Brain microvascular endothelial cell (primary cell): Measurements from ENCODE around the gene DOK4.

Experiments used
- DNase-seq: peaks from one replicate; pipeline ENCODE4 v3.0.0-alpha.2; 2020
- H3K27ac ChIP-seq: fragments of 250-450 bp; sonication (Bioruptor Pico); 2 replicates; pipeline ENCODE4 v1.5.1; 2020; ENCODE audit warnings: mild to moderate bottlenecking, moderate library complexity
- H3K27me3 ChIP-seq: fragments of 250-450 bp; sonication (Bioruptor Pico); replicated peaks from 2 replicates; pipeline ENCODE4 v1.5.1; 2020; ENCODE audit warnings: mild to moderate bottlenecking
- H3K36me3 ChIP-seq: fragments of 250-450 bp; sonication (Bioruptor Pico); replicated peaks from 2 replicates; pipeline ENCODE4 v1.5.1; 2020; ENCODE audit warnings: mild to moderate bottlenecking
- H3K4me3 ChIP-seq: 2 replicates; pipeline ENCODE4 v1.5.1; 2011; ENCODE audit warnings: low read depth, mild to moderate bottlenecking, control low read depth, low read length, moderate library complexity
- in situ Hi-C: cut with HindIII; loops from 2 replicates; pipeline ENCODE4 v1.10.0; 2017; ENCODE audit warnings: low sequenced_read_pairs, low pct_ligation_motif_present
- TF ChIP-seq, protein P1 (sequence below): IDR thresholded peaks from 2 replicates; pipeline ENCODE4 v1.5.1; 2011; ENCODE audit warnings: low read depth, mild to moderate bottlenecking, moderate library complexity, low read length, control low read depth, inconsistent platforms; ENCODE audit errors: missing control alignments

Gene DOK4

DNA sequence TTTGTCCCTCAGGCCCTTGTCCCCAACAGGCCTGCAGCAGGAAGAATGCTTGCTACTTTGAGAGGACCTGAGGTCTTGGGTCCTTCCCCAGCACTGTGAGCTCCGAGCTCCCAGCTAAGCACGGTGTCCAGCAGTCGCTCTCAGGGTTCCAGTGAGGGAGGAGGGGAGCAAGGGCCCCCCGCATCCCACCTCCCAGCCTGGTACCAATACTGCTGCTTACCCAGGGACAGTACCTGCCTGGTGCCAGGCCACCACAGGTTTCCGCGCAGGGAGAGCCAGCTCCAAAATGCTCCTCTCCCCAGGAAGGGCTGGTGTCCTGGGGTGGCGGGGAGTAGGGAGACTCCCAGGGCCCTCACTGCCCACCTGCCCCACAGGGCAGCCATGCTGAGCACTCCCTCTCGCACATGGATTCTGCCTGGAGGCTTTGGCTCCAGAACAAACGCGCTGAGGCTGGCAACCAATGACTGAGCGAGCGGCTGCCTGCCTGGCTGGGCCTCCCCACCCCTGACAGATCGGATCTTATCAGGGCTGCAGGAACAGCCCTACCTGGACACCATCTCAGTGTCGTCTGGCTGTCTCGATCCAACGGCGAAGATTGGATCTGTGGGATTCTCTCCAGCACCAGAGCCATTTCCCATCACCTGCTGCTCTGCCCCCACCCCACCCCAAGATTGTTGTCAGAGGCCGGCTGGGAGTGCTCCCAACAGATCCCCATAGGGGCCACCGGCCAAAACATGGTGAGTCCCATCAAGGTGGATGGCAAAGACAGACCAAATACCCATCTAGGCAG is 2.4 kb downstream of the DOK4 start:
- no peaks in the 10 kb centered on the region for H3K36me3 ChIP-seq
- H3K27me3 ChIP-seq = no peaks in the 10 kb centered on the region
- no peak overlapping the region for H3K4me3 ChIP-seq
- no peak for DNase-seq
- in situ Hi-C loops = no loop called here
- TF ChIP-seq, protein P1, sequence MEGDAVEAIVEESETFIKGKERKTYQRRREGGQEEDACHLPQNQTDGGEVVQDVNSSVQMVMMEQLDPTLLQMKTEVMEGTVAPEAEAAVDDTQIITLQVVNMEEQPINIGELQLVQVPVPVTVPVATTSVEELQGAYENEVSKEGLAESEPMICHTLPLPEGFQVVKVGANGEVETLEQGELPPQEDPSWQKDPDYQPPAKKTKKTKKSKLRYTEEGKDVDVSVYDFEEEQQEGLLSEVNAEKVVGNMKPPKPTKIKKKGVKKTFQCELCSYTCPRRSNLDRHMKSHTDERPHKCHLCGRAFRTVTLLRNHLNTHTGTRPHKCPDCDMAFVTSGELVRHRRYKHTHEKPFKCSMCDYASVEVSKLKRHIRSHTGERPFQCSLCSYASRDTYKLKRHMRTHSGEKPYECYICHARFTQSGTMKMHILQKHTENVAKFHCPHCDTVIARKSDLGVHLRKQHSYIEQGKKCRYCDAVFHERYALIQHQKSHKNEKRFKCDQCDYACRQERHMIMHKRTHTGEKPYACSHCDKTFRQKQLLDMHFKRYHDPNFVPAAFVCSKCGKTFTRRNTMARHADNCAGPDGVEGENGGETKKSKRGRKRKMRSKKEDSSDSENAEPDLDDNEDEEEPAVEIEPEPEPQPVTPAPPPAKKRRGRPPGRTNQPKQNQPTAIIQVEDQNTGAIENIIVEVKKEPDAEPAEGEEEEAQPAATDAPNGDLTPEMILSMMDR = no peak
- H3K27ac ChIP-seq = no peak overlapping the region

DNA sequence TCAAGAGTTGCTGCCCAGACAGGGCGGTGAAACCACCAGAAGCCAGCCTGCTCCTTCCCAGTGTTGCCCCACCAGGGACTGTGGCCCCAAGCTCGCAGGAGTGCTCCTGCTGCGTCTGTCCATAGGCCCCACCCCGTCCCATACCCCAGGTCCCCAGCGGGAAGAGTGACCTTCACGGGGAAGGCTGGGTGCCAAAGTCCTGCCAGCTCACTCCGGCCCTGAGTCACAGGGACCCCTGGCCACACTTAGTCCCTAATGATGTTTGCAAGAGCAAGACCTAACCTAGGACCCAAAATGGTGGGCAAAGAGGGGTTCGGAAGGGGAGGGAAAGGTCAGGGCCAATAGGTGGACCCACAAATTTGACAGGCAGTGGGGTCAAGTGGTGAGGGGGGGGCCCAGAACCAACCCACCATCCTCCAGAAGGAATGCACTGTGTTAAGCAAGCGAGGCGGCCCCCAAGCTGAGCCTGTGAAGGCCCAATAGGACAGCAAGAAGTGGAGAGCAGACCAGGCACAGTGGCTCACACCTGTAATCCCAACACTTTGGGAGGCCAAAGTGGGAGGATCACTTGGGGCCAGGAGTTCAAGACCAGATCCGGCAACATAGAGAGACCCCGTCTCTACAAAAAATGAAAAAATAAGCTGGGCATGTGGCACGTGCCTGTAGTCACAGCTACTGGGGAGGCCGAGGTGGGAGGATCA is 3.3 kb downstream of the DOK4 start:
- in situ Hi-C loops = no loop called here
- TF ChIP-seq, protein P1 = no peak
- no peak for DNase-seq
- Histone ChIP-seq H3K4me3 (no peak overlapping the region), H3K27me3 (no peaks in the 10 kb centered on the region), H3K36me3 (no peaks in the 10 kb centered on the region), H3K27ac (no peak overlapping the region)

DNA sequence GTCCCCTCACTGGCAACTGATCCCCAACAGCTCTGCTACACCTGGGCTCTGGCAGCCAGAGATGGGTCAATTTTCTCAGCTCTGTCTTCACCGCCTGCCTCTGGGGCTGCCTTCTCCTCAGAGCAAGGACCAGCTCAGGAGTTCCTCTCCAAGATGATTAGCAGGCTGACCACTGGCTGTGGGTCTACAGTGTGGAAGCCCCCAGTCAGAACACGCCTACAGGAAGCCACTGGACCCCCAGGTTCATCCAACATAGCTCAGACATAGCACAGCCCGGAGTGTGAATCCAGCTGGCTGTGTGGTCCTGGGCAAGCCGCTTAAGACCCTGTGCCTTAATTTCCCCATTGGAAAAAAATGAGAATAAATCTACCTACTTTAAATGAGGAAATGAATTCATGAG is 4.9 kb downstream of the DOK4 start:
- H3K4me3 ChIP-seq = no peak overlapping the region
- in situ Hi-C loops = no loop called here

DNA sequence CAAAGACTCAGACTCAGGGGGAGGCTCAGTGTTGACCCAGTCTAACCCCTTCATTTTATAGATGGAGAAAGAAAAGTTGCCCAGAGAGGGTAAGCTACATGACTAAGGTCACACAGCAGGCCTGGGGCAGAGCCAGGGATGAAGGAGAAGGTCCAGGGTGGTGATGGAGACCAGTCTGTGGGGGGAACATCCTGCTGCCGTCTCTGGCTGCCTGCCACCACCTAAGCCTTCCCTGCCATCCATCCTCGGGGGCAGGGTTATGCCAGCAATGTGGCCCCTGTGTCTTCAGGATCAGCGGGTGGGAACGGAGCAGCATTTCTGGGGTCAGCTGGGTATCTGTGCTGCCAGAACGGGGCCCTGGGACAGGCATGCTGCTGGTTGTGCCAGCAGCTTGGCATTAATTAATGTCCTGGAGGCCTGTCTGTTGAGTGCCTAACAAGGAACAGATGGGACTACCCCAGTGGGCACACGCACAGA is 5.5 kb downstream of the DOK4 start:
- Histone ChIP-seq H3K4me3 (no peak overlapping the region), H3K27me3 (no peaks in the 10 kb centered on the region), H3K27ac (no peak overlapping the region), H3K36me3 (no peaks in the 10 kb centered on the region)
- TF ChIP-seq, protein P1 = no peak
- no peak for DNase-seq
- in situ Hi-C loops = no loop called here

More for the DNA sequence above, 4.9 kb downstream of the DOK4 start:
- Histone ChIP-seq H3K36me3 (no peaks in the 10 kb centered on the region), H3K27me3 (no peaks in the 10 kb centered on the region), H3K27ac (no peak overlapping the region)
- DNase-seq = no peak
- TF ChIP-seq, protein P1 = no peak

DNA sequence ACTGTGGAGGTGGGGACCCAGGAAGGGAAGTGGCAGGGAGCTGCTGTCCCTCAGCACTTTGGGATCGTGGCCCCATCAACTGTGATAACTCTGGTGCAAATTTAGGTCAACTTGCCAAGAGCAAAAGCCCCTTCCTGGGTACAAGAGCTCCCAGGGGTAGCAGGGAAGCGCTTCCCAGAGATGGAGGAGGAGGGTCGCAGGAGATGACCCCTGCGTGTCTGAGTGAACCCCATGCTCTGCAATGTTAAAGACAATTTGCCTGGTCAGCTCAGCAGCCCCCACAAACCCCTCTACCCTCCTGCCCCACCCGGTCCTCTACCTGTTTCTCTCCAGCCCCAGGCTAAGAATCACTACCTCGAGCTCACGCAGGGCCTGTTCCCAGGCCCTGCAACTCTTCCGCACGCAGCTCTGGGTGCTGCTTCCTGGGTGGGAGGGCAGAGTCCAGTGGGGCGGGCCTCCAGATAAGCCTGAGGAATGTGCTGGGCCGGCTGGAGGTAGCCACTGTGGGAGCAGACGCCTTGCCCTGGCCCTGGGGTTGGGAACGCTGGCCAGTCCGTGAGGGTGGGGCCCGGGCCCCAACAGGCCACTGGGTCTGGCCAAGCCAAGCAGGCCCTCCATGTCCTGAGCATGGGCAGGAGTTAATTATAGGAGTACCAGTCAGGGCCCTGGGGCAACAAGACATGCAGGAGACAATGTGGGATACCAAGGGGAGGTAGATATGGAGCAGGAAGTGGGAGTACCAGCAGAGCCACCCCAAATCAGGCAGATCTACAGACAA is 6.1 kb downstream of the DOK4 start:
- TF ChIP-seq, protein P1 = no peak
- H3K4me3 ChIP-seq = peak overlapping the region; percentile 63
- peak overlapping the region; percentile 16 for H3K27ac ChIP-seq

More for the DNA sequence above, 6.1 kb downstream of the DOK4 start:
- H3K27me3 ChIP-seq = no peaks in the 10 kb centered on the region
- in situ Hi-C loops = no loop called here
- H3K36me3 ChIP-seq = peaks cover 2% of the 10 kb centered on the region
- peak; percentile 49 for DNase-seq
